GM12878 (cell line): Measurements from ENCODE around the gene CLCN2. TPM values are rescaled to one million over a fixed set of nuclear protein-coding genes. Genes with fewer than 3 reads are reported as not detected.

Experiments used
- ATAC-seq: fragments of 200-7000 bp; cut with Tn5 transposase; 3 replicates; pipeline ENCODE4 v1.9.1; 2020; ENCODE audit warnings: mild to moderate bottlenecking, moderate library complexity
- BruUV-seq: library from RNA; stranded (reverse); fragments of 400-500 nt; replicated peaks from 2 replicates; lab custom pipeline; 2021; lab: Mats Ljungman, UMichigan
- CTCF ChIA-PET: fragments of 300-600 bp; sonication (Branson Sonifier 250); formaldehyde crosslinking; extraction: SDS; loops from one replicate; lab custom pipeline; 2021; ENCODE audit warnings: inconsistent platforms; lab: Yijun Ruan, JAX
- POLR2A ChIA-PET: fragments of 350-600 bp; formaldehyde crosslinking; extraction: SDS; loops from one replicate; lab custom pipeline; 2021; ENCODE audit warnings: inconsistent platforms; lab: Charles Lee
- RAD21 ChIA-PET: fragments of 300-600 bp; sonication (Branson Sonifier 250); formaldehyde crosslinking; loops from one replicate; lab custom pipeline; 2023; ENCODE audit warnings: antibody characterized with exemption; ENCODE audit not compliant: unreplicated experiment; lab: Charles Lee
- SMC1A ChIA-PET: fragments of 300-600 bp; sonication (Branson Sonifier 250); formaldehyde crosslinking; loops from one replicate; lab custom pipeline; 2023; ENCODE audit not compliant: unreplicated experiment, uncharacterized antibody; lab: Charles Lee
- DNase-seq: peaks from one replicate; pipeline ENCODE4 v3.0.0-alpha.2; 2011; ENCODE audit warnings: low read depth, low spot score
- FAIRE-seq: peaks from 3 replicates; lab custom pipeline; 2011; peaks lifted over from hg19 to GRCh38; lab: Jason Lieb, UNC
- H2AFZ ChIP-seq: 2 replicates; pipeline ENCODE4 v1.6.0; 2011; ENCODE audit warnings: low read depth, low read length, control low read depth; ENCODE audit not compliant: control insufficient read depth
- H3K27ac ChIP-seq: 2 replicates; pipeline ENCODE4 v1.5.1; 2011; ENCODE audit warnings: control low read depth; ENCODE audit not compliant: control insufficient read depth, insufficient read depth
- H3K27me3 ChIP-seq, 2 experiments: replicated peaks in 1 of 2; 2 replicates each; pipeline versions ENCODE4 v1.6.0 to v1.6.1; 2011; ENCODE audit warnings: low read length in 1 of 2; ENCODE audit not compliant: control insufficient read depth in 2 of 2, insufficient read depth in 2 of 2
- H3K36me3 ChIP-seq, 2 experiments: 2 replicates each; pipeline ENCODE4 v1.5.1; 2011; ENCODE audit warnings: low read length in 1 of 2; ENCODE audit not compliant: control insufficient read depth in 2 of 2, insufficient read depth in 2 of 2
- H3K4me1 ChIP-seq: 2 replicates; pipeline ENCODE4 v1.6.1; 2011; ENCODE audit warnings: mild to moderate bottlenecking, low read length, moderate library complexity, mixed read lengths; ENCODE audit not compliant: control insufficient read depth, insufficient read depth
- H3K4me2 ChIP-seq: 2 replicates; pipeline ENCODE4 v1.6.0; 2011; ENCODE audit warnings: control low read depth; ENCODE audit not compliant: control insufficient read depth, insufficient read depth
- H3K4me3 ChIP-seq: fragments of 200-600 bp; sonication (generic); 2 replicates; pipeline ENCODE4 v1.5.1; 2016
- H3K79me2 ChIP-seq: 2 replicates; pipeline ENCODE4 v1.6.0; 2011; ENCODE audit warnings: low read length; ENCODE audit not compliant: control insufficient read depth, insufficient read depth
- H3K9ac ChIP-seq: 2 replicates; pipeline ENCODE4 v1.8.0; 2011; ENCODE audit warnings: low read length, control low read depth, mixed read lengths; ENCODE audit not compliant: control insufficient read depth, insufficient read depth
- H3K9me3 ChIP-seq: replicated peaks from 3 replicates; pipeline ENCODE4 v1.5.1; 2011; ENCODE audit warnings: mild to moderate bottlenecking, low read length; ENCODE audit not compliant: control insufficient read depth, insufficient read depth
- H4K20me1 ChIP-seq: 2 replicates; pipeline ENCODE4 v1.6.0; 2011; ENCODE audit not compliant: control insufficient read depth, insufficient read depth
- BRCA1 ChIP-seq: IDR thresholded peaks from 2 replicates; pipeline ENCODE4 v1.6.1; 2011; ENCODE audit warnings: low read depth, low read length, improper control_type of control experiment
- CEBPB ChIP-seq, 2 experiments: fragments of 150-350 bp in 1 of 2; IDR thresholded peaks; 2 replicates each; pipeline ENCODE4 v1.6.1; 2012 to 2014; ENCODE audit warnings: low read depth in 2 of 2, low read length in 2 of 2, borderline replicate concordance in 1 of 2, inconsistent platforms in 1 of 2
- CEBPZ ChIP-seq: fragments of 150-350 bp; IDR thresholded peaks from 2 replicates; pipeline ENCODE4 v1.6.1; 2016; ENCODE audit warnings: low read depth, low read length
- CHD4 ChIP-seq: fragments of 200-600 bp; sonication (generic); IDR thresholded peaks from 2 replicates; pipeline ENCODE4 v1.6.1; 2016; ENCODE audit warnings: mild to moderate bottlenecking
- E2F8 ChIP-seq: fragments of 450-650 bp; IDR thresholded peaks from 2 replicates; pipeline ENCODE4 v1.6.1; 2018; ENCODE audit warnings: mild to moderate bottlenecking, low read depth, moderate library complexity; ENCODE audit not compliant: partially characterized antibody
- FOXK2 ChIP-seq: fragments of 450-650 bp; IDR thresholded peaks from 2 replicates; pipeline ENCODE4 v1.6.1; 2017; ENCODE audit warnings: mild to moderate bottlenecking, moderate library complexity
- KDM1A ChIP-seq: fragments of 200-600 bp; sonication (generic); IDR thresholded peaks from 2 replicates; pipeline ENCODE4 v1.6.1; 2016; ENCODE audit warnings: borderline replicate concordance
- RELB ChIP-seq: fragments of 450-650 bp; IDR thresholded peaks from 2 replicates; pipeline ENCODE4 v1.6.1; 2017; ENCODE audit warnings: low read depth, mild to moderate bottlenecking, moderate library complexity
- SIX5 ChIP-seq: IDR thresholded peaks from 2 replicates; pipeline ENCODE4 v1.6.1; 2011; ENCODE audit warnings: mild to moderate bottlenecking, low read depth, low read length, moderate library complexity; ENCODE audit not compliant: severe bottlenecking
- STAT3 ChIP-seq: IDR thresholded peaks from 2 replicates; pipeline ENCODE4 v1.6.1; 2011; ENCODE audit warnings: low read depth, low read length, improper control_type of control experiment
- whole genome bisulfite sequencing: methylation state at CpG from one replicate; pipeline ENCODE4 v1.1.6; 2016; ENCODE audit warnings: low lambda C conversion rate; ENCODE audit not compliant: insufficient replicate concordance, insufficient coverage; ENCODE audit errors: missing lambda C conversion rate; 5-methylcytosine and 5-hydroxymethylcytosine counted together
- in situ Hi-C: fragments of 300-500 bp; cut with MboI; formaldehyde crosslinking; loops from 9 replicates; pipeline ENCODE4 v1.14.3; 2018; ENCODE audit warnings: mixed read lengths
- intact Hi-C: fragments of 100-400 bp; cut with micrococcal nuclease; formaldehyde crosslinking; loops from one replicate; pipeline ENCODE4 v1.14.2; 2022; ENCODE audit not compliant: unreplicated experiment
- polyA plus RNA-seq, 11 experiments: library from polyadenylated mRNA; depleted of rRNA in 4 of 11; unstranded in 6 of 11; stranded (reverse) in 5 of 11; fragments of >200 nt; fragmentation: Nextera tagmentation in 4 of 11; fragmentation: Illumina TruSeq in 1 of 11; extraction: Ambion mirVana in 4 of 11; extraction: Trizol in 1 of 11; gene quantifications; 1 replicate in 1 of 11; 2 replicates in 10 of 11; pipeline versions ENCODE4 v1.2.1 to v1.2.3, GENCODE V29; 2011 to 2016; ENCODE audit warnings: inconsistent platforms in 2 of 11, missing spikeins in 2 of 11, low read depth in 1 of 11
- total RNA-seq, 4 experiments: library from RNA; depleted of rRNA in 3 of 4; stranded (reverse); fragments of >200 nt in 3 of 4; fragmentation: Illumina TruSeq in 1 of 4; extraction: Trizol in 1 of 4; gene quantifications; 2 replicates each; pipeline versions ENCODE4 v1.2.1 to v1.2.3, GENCODE V29; 2013 to 2021

Gene CLCN2
- total and polyA plus RNA-seq, 10 of the 15 experiments (the other 5 are each of a cell fraction or from before 2014, with no cell fraction given), result 0.13 to 2.6 (median 0.85) TPM; not detected in 1

- SMC1A ChIA-PET, result no interaction called here
These were observed 16.0 kb upstream of the CLCN2 start for GRCh38 chr3:184377374-184377773.

More at GRCh38 chr3:184377374-184377773, 16.0 kb upstream of the CLCN2 start:
- no peaks in the 10 kb centered on the region for H3K36me3 ChIP-seq
- no peak overlapping the region for H2AFZ ChIP-seq
- no peaks in the 10 kb centered on the region for H3K4me1 ChIP-seq
- DNase-seq, result no peak
- H3K27me3 ChIP-seq, result peaks cover 14 to 21% of the 10 kb centered on the region in 2 experiments
- BruUV-seq, result no TSS peak
- in situ Hi-C loops, result no loop called here
- H3K4me2 ChIP-seq, result no peak overlapping the region
- ChIA-PET POLR2A (no interaction called here), CTCF (interaction anchor here (0.6 kb wide), 1 partner anchor 137 kb away, joined by 3 read pairs; no protein-coding TSS in a partner anchor), RAD21 (no interaction called here)
- no peak for ATAC-seq
- H3K27ac ChIP-seq, result no peak overlapping the region
- no peak overlapping the region for H3K4me3 ChIP-seq
- no peaks in the 10 kb centered on the region for H4K20me1 ChIP-seq
- TF ChIP-seq BRCA1 (no peak), CEBPZ (no peak), STAT3 (no peak), RELB (no peak), SIX5 (no peak), KDM1A (no peak), CEBPB (IDR thresholded peaks at IDR 0.05; ENCODE audit: borderline replicate concordance in 1 of 2, low read depth in 2 of 2, low read length in 2 of 2) (no peak), CHD4 (no peak), E2F8 (no peak), FOXK2 (no peak)
- no peak for FAIRE-seq
- intact Hi-C loops, result no loop called here
- WGBS, result 33% methylated on average over 5 of the region's 5 CpGs
- no peaks in the 10 kb centered on the region for H3K9me3 ChIP-seq
- no peaks in the 10 kb centered on the region for H3K79me2 ChIP-seq
- no peak overlapping the region for H3K9ac ChIP-seq
